Measurements from ENCODE around the gene DNAJB4. TPM values are rescaled to one million over a fixed set of nuclear protein-coding genes. Genes with fewer than 3 reads are reported as not detected.

DNAJB4 gene
- total RNA-seq, 2 donors from 2014 or later: 20.2 to 24.1 TPM

DNA sequence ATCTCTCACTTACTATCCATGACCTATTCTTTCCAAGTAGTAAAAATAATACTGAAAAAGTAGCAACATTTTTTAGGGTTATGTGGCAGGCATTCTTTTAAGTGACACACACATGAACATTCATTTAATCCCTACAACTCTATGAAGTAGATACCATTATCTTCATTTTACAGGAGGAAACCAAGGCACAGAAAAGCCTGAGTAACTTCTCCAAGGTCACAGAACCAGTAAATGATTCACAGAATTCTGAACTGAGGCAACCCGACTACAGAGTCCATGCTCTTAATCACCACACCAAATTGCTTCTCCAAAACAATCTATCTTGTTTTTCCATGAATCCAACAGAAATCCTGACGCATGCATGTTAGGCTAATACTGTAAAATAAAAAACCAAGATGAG is 43.3 kb upstream of the DNAJB4 start:
- intact Hi-C loops (cut with DNase I): loop anchor here (10.0 kb wide), 1 partner anchor 153 kb away; no protein-coding TSS in a partner anchor
- ATAC-seq: no peak
- Histone ChIP-seq H3K36me3 (replicated peaks in 1 of 2; ENCODE audit: insufficient read depth in 1 of 2, low read depth in 2 of 2) (peaks cover 19 to 63% of the 10 kb centered on the region in 2 donors), H3K4me1 (peaks cover 29% of the 10 kb centered on the region), H3K27me3 (no peaks in the 10 kb centered on the region), H3K27ac (no peak overlapping the region), H3K9me3 (no peaks in the 10 kb centered on the region), H3K4me3 (no peak overlapping the region)
- TF ChIP-seq, protein P1, sequence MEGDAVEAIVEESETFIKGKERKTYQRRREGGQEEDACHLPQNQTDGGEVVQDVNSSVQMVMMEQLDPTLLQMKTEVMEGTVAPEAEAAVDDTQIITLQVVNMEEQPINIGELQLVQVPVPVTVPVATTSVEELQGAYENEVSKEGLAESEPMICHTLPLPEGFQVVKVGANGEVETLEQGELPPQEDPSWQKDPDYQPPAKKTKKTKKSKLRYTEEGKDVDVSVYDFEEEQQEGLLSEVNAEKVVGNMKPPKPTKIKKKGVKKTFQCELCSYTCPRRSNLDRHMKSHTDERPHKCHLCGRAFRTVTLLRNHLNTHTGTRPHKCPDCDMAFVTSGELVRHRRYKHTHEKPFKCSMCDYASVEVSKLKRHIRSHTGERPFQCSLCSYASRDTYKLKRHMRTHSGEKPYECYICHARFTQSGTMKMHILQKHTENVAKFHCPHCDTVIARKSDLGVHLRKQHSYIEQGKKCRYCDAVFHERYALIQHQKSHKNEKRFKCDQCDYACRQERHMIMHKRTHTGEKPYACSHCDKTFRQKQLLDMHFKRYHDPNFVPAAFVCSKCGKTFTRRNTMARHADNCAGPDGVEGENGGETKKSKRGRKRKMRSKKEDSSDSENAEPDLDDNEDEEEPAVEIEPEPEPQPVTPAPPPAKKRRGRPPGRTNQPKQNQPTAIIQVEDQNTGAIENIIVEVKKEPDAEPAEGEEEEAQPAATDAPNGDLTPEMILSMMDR (IDR thresholded peaks at IDR 0.05): no peak
- TF ChIP-seq POLR2A (IDR thresholded peaks at IDR 0.05): no peak
- DNase-seq: no peak
- 35 to 48% methylated on average over 2 of the region's 2 CpGs for WGBS, 2 donors

DNA sequence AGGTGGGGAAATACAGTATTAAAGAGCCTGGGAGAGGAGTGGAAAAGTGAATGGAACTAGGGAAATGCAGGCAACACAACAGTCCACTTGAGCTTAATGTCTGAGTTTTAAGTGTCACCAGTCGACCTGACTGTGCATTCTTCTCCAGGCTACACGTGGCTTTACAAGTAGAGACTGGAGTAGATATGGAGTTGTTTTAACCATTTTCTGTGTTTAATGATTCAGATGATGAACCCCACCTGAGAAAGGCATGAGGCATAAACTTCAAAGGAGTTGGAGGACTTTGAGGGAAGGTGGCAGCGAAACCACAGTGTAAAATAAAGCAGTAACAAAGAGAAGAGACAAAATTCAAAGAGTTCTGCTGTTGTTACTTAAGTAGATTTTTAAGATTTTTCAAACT is 38.4 kb upstream of the DNAJB4 start:
- Histone ChIP-seq H3K4me3 (no peak overlapping the region), H3K27me3 (no peaks in the 10 kb centered on the region), H3K9me3 (no peaks in the 10 kb centered on the region), H3K4me1 (peaks cover 31% of the 10 kb centered on the region), H3K36me3 (replicated peaks in 1 of 2; ENCODE audit: insufficient read depth in 1 of 2, low read depth in 2 of 2) (peaks cover 10 to 45% of the 10 kb centered on the region in 2 donors), H3K27ac (no peak overlapping the region)
- 69 to 84% methylated on average over 3 of the region's 3 CpGs for WGBS, 2 donors
- intact Hi-C loops (cut with DNase I): loop anchor here (10.0 kb wide), 1 partner anchor 149 kb away; no protein-coding TSS in a partner anchor
- ATAC-seq (no peak), DNase-seq (no peak)
- TF ChIP-seq POLR2A (IDR thresholded peaks at IDR 0.05): no peak
- TF ChIP-seq, protein P1 (IDR thresholded peaks at IDR 0.05): no peak

DNA sequence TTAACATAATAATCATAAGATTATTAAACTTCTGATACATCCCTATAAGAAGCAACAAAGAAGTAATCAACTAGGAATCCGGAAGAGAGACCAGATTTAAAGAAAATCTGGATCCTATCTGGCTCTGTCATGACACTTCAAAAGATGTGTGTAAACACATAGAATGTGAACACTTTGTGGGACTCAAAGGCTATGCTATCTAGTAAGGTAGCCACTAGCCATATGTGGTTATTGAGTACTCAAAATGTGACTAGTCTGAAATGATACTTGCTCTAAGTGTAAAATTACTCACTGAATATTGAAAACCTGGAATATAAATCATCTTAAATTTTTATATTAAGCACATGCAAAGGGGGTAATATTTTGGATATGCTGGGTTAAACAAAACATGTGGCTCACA is 34.5 kb upstream of the DNAJB4 start:
- H3K36me3 ChIP-seq (replicated peaks in 1 of 2; ENCODE audit: insufficient read depth in 1 of 2, low read depth in 2 of 2): peaks cover 10 to 20% of the 10 kb centered on the region in 2 donors
- no peaks in the 10 kb centered on the region for H3K27me3 ChIP-seq
- H3K27ac ChIP-seq: no peak overlapping the region
- TF ChIP-seq, protein P1 (IDR thresholded peaks at IDR 0.05): no peak
- no peak for TF ChIP-seq POLR2A (IDR thresholded peaks at IDR 0.05)
- 34 to 39% methylated on average over 1 of the region's 1 CpG for WGBS, 2 donors
- DNase-seq (no peak), ATAC-seq (no peak)
- no peak overlapping the region for H3K4me3 ChIP-seq
- no peaks in the 10 kb centered on the region for H3K9me3 ChIP-seq
- H3K4me1 ChIP-seq: peaks cover 41% of the 10 kb centered on the region
- intact Hi-C loops (cut with DNase I): no loop called here

DNA sequence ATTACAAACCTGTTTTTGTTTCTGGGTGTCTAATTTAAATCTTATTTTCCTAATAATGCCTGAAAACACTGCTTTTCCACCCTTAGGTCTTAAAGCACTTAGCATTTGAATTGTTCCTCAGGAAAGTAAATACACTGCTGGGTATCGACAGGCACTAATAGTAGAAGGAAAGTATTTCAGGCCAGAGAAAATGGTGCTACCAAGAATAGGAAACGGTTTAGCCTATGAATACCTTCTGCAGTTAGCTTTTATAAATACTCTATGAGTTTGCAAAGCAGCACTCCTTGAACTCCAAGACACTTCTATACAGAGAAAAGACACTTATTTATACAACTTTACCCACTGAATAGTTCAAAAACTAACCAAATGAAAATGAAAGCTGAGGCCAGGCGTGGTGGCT is 32.7 kb upstream of the DNAJB4 start:
- Histone ChIP-seq H3K4me3 (no peak overlapping the region), H3K27ac (no peak overlapping the region), H3K27me3 (no peaks in the 10 kb centered on the region), H3K9me3 (no peaks in the 10 kb centered on the region), H3K4me1 (peaks cover 59% of the 10 kb centered on the region), H3K36me3 (replicated peaks in 1 of 2; ENCODE audit: insufficient read depth in 1 of 2, low read depth in 2 of 2) (peaks cover 3 to 10% of the 10 kb centered on the region in 2 donors)
- WGBS, 2 donors: 70 to 82% methylated on average over 3 of the region's 3 CpGs
- TF ChIP-seq, protein P1 (IDR thresholded peaks at IDR 0.05): no peak
- no peak for TF ChIP-seq POLR2A (IDR thresholded peaks at IDR 0.05)
- intact Hi-C loops (cut with DNase I): no loop called here
- DNase-seq (no peak), ATAC-seq (no peak)

DNA sequence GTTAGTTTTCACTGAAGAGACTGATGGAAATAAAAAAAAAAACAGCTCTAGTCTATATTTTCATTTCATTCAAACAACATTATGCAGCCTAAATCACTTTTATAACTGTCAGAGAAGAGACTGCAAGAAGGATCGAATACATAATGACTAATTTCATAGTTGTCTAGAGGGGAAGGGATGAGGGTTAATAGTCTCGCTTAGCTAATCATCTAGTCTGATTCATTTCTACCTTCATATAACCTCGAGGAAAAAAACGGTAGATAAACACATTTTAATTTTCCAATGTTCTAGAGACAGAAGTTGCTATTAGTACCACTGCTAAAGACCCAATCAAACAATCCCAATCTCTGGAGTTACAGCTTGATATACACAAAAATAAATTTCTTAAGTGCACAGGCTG is 29.4 kb upstream of the DNAJB4 start:
- ATAC-seq (no peak), DNase-seq (no peak)
- Histone ChIP-seq H3K36me3 (replicated peaks in 1 of 2; ENCODE audit: insufficient read depth in 1 of 2, low read depth in 2 of 2) (no peaks in the 10 kb centered on the region), H3K27me3 (no peaks in the 10 kb centered on the region), H3K27ac (peak overlapping the region in 3 of 4 donors; percentile 27 to 99 (median 95)), H3K4me3 (no peak overlapping the region), H3K4me1 (peaks cover 53% of the 10 kb centered on the region), H3K9me3 (no peaks in the 10 kb centered on the region)
- intact Hi-C loops (cut with DNase I): no loop called here
- WGBS, 2 donors: 8 to 11% methylated on average over 4 of the region's 4 CpGs
- TF ChIP-seq, protein P1 (IDR thresholded peaks at IDR 0.05): no peak
- no peak for TF ChIP-seq POLR2A (IDR thresholded peaks at IDR 0.05)
